NCI-H2196 treated with DMSO at 0.1 percent for 48 hours (cell line): ENCODE measurements around the gene CLEC4G.
"Not testable (repeated sequence)": the region's sequence is repeated elsewhere in the genome, so short reads cannot be mapped to it uniquely, and the experiment has no call there.

Experiments used
- DNase-seq: peaks from one replicate; lab custom pipeline; 2025; ENCODE audit not compliant: unreplicated experiment; lab: John Stamatoyannopoulos, UW

Gene CLEC4G

GRCh38 chr19:7746903-7747884 is 15.3 kb upstream of the CLEC4G start, which contains the start of gene CD209:
Gene CD209 (minus strand): TSS chr19:7747534. CDS start chr19:7747511, 23 bp downstream.
- DNase-seq, result no peak

- DNase-seq, result not testable (repeated sequence)
Measured at GRCh38 chr19:7746306-7746705, 14.4 kb upstream of the CLEC4G start.

- DNase-seq, result no peak
Measured at GRCh38 chr19:7744871-7745650, 13.2 kb upstream of the CLEC4G start.

- DNase-seq, result no peak
Measured at GRCh38 chr19:7744199-7744786, 12.4 kb upstream of the CLEC4G start.

GRCh38 chr19:7743425-7743841 is 11.5 kb upstream of the CLEC4G start:
- no peak for DNase-seq

GRCh38 chr19:7742991-7743390 is 11.1 kb upstream of the CLEC4G start:
- no peak for DNase-seq

- no peak for DNase-seq
Measured at GRCh38 chr19:7742575-7742974, 10.7 kb upstream of the CLEC4G start.

GRCh38 chr19:7740682-7741054 is 8.8 kb upstream of the CLEC4G start:
- DNase-seq, result no peak

- DNase-seq, result no peak
Measured at GRCh38 chr19:7739801-7740681, 8.1 kb upstream of the CLEC4G start.

GRCh38 chr19:7739211-7739755 is 7.4 kb upstream of the CLEC4G start:
- no peak for DNase-seq

GRCh38 chr19:7738023-7738422 is 6.1 kb upstream of the CLEC4G start:
- no peak for DNase-seq

GRCh38 chr19:7737215-7737614 is 5.3 kb upstream of the CLEC4G start:
- DNase-seq, result no peak

- DNase-seq, result no peak
Measured at GRCh38 chr19:7736148-7736547, 4.2 kb upstream of the CLEC4G start.

- DNase-seq, result no peak
Measured at GRCh38 chr19:7734220-7735203, 2.6 kb upstream of the CLEC4G start.

- no peak for DNase-seq
Measured at GRCh38 chr19:7733376-7733775, 1.5 kb upstream of the CLEC4G start.

GRCh38 chr19:7731615-7732014 is 295 bp downstream of the CLEC4G start:
- DNase-seq, result no peak

GRCh38 chr19:7731218-7731595 is 703 bp downstream of the CLEC4G start:
- no peak for DNase-seq

GRCh38 chr19:7730286-7731217 is 1.4 kb downstream of the CLEC4G start:
- no peak for DNase-seq
